ENCODE measurements around the gene ABCD1.
"Not testable (repeated sequence)": the region's sequence is repeated elsewhere in the genome, so short reads cannot be mapped to it uniquely, and the experiment has no call there.

ABCD1 gene

DNA sequence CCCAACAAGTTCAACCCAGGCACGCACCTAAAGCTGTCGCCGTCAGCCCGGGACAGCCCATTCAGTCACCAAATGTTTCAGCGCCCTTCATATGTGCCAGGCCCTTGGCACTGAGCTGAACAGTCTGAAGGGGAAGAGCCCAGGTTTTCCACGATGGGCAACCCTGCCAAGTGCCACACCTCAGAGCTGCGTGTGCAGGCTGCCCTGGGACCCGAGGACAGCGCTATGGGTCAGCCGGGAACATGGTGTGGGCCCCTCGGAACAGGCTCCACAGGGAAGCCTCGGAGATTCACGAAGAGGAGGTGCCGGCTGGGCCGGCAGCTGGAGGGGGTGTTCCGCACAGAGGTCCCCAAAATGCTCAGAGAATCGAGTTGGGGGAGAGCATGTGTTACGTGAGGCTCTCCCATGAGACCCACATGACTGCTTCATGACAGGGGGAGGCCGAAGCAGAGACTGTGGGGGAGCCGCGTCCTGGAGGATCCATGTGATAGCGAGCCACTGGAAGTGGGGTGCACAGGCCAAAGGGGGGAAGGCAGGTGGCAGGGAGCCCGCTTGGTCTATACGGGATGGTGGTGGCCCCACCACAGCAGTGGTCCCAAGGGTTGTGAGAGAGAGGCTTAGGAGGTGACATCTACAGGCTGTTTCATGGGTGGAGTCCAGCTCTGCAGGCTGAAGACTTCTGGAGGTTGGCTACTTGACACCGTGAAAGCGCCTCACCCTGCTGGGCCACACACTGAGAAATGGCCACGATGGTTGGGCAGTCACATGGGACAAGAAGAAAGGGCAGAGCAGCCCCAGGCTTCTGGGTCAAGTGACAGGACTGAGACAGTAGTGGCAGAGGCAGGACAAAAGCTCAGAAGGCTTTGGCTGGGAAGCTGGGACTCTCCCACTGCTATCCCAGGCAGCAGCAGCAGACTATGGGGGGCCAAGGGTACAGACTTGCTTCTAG is 14.7 kb upstream of the ABCD1 start:
- DNase-seq (ENCODE audit: low read depth in 2 of 2), result no peak

DNA sequence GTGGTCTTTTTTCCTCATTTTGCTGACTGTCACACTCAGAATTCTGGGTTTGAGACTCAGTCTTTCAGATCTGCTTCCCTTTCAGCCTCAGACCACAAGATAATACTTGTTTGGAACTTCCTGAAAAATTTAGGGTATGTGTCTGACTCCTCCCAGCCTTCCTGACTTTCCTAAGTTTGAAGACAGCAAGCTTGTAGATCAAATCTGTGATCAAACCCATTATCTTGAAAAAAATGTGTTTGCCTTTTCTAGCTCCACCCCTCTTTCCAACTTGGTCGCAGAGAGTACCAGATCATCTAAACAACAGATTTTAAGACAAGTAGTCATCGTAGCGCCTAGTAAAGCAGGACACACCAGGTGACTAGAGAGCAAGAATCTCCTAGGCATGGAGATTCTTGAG is 10.4 kb upstream of the ABCD1 start:
- no peak for DNase-seq (ENCODE audit: low read depth in 2 of 2)

DNA sequence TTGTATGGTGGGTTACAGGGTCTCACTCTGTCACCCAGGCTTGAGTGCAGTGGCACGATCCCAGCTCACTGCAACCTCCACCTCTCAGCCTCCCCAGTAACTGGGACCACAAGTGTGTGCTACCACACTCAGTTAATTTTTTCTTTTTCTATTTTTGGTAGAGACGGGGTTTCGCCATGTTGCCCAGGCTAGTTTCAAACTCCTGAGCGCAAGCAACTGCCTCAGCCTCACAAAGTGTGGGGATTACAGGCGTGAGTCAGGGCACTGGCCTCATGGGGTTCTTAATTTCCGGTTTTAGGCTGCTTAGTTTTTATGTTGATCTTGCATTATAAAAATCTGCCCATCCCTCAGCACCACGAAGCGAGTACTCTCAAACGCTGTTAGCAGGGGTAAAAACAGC is 7.2 kb upstream of the ABCD1 start:
- DNase-seq (ENCODE audit: low read depth in 2 of 2), result no peak

DNA sequence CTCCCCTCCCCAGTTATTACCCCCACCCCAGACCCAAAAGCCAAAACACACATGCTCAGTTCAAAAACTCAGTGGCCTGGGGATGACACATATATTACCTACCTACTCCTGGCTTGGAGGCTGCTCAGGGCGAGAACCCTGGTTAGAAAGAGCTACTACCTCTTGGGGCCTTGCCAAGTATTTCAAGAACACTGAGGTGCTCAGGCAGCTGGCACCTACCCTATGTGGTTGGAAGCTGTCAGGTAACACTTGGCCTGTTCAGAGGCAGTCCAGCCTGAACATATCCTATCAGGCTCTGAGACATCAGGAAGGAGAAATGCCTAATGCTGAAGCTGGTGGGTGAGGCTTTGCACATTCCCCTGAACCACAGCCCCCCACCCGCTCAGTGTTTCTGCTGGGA is 5.4 kb upstream of the ABCD1 start:
- DNase-seq (ENCODE audit: low read depth in 2 of 2), result no peak

DNA sequence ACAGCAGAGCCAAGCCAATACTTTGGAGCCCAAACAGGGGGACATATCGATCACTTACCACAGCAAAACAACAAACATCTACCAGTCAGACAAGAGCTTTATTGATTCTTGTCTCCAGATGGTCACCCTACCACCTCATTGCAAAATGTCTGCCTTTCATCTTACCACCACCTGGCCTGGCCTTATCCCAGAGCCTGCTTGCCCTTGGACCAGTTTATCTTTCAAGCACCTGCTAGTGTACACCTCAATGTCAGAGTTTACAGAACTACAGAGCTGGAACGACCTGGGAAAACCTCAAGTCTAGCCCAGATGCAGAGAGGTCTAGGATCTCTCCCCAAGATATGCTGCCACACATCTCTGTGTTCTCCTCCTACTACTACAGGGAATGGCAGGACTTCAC is 5.0 kb upstream of the ABCD1 start:
- DNase-seq (ENCODE audit: low read depth in 2 of 2), result no peak

DNA sequence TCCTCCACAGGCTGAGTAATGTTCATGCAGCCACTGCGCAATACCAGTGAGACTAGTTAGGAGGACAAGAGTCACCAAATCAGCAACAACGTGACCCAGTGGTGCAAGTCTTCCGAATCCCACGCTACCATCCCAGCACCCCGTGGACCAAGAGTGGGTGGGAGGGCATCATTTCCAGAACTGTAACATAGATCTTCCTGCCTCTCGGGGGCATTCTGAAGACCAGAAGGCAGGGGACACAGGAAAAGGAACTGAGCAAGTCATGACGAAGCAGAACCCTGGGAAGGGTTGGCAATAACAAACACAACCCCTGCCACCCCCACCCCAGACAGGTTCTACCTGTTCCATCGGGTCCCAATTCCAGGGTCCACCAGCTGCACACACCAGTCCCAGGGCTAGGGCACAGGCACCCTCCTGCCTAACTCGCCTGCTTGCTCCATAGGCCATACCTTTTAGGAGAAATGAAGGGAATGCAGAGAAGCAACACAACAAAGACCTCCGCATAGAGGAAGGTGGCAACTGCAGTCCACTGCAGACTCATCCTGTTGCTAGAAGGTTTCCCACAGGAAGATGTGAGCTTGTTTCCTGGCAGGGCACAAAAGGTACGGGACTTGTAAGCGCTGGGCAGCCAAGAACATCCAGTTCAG is 1.8 kb upstream of the ABCD1 start:
- no peak for DNase-seq (ENCODE audit: low read depth in 2 of 2)

DNA sequence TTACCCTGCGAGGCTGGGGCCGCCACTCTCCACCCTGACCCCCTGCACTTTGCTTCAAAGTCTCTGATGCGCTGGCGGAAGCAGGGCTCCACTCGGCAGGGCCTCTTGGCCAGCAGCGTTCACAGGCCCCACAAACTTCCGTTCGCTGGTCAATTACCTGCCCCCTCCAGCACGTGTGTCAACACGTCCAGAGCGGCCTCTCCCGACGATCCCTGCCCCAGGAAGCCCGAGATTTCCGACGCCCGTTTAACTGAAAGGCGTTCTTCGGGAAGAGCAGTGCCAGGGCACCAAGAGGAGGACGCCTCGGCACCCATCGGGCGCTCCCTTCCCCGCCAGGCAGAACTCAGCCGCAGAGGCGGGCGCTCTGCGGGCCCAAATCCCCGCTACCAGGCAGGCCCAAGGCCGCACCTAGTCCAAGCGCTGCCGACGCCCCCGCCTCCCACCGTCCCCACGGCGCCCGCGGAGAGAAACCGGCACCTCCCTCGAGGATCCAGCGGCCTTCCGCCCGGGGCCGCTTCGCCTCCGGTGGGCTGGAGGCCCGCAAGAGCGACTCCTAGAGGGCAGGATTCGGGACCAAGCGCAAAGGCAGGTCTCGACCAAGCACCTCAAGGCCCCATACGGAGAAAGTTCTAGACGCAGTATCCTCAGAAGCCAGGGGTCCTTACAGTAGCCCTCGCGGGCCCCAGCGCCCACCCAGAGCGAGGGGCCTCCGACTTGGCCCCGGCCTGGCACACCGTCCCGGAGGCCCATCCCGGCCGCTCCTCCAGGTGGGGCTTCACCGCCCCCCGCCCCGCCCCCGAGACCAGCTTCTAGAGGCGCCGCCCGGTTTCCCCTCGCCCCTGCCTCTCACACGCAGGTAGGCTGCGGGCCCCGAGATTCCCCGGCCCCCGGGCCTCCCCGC is 1.1 kb upstream of the ABCD1 start:
- DNase-seq (ENCODE audit: low read depth in 2 of 2), result peak in 1 of 2 donors; percentile 49

DNA sequence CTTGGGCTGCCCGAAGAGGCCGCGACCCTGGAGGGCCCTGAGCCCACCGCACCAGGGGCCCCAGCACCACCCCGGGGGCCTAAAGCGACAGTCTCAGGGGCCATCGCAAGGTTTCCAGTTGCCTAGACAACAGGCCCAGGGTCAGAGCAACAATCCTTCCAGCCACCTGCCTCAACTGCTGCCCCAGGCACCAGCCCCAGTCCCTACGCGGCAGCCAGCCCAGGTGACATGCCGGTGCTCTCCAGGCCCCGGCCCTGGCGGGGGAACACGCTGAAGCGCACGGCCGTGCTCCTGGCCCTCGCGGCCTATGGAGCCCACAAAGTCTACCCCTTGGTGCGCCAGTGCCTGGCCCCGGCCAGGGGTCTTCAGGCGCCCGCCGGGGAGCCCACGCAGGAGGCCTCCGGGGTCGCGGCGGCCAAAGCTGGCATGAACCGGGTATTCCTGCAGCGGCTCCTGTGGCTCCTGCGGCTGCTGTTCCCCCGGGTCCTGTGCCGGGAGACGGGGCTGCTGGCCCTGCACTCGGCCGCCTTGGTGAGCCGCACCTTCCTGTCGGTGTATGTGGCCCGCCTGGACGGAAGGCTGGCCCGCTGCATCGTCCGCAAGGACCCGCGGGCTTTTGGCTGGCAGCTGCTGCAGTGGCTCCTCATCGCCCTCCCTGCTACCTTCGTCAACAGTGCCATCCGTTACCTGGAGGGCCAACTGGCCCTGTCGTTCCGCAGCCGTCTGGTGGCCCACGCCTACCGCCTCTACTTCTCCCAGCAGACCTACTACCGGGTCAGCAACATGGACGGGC is 579 bp downstream of the ABCD1 start:
- no peak for DNase-seq (ENCODE audit: low read depth in 2 of 2)

DNA sequence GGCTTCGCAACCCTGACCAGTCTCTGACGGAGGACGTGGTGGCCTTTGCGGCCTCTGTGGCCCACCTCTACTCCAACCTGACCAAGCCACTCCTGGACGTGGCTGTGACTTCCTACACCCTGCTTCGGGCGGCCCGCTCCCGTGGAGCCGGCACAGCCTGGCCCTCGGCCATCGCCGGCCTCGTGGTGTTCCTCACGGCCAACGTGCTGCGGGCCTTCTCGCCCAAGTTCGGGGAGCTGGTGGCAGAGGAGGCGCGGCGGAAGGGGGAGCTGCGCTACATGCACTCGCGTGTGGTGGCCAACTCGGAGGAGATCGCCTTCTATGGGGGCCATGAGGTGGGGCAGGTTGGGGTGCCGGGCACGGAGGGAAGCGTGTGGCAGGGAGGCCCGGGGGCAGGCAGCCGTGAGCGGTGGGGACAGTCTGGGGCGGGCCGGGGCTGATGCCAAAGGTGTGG is 1.2 kb downstream of the ABCD1 start:
- no peak for DNase-seq (ENCODE audit: low read depth in 2 of 2)

DNA sequence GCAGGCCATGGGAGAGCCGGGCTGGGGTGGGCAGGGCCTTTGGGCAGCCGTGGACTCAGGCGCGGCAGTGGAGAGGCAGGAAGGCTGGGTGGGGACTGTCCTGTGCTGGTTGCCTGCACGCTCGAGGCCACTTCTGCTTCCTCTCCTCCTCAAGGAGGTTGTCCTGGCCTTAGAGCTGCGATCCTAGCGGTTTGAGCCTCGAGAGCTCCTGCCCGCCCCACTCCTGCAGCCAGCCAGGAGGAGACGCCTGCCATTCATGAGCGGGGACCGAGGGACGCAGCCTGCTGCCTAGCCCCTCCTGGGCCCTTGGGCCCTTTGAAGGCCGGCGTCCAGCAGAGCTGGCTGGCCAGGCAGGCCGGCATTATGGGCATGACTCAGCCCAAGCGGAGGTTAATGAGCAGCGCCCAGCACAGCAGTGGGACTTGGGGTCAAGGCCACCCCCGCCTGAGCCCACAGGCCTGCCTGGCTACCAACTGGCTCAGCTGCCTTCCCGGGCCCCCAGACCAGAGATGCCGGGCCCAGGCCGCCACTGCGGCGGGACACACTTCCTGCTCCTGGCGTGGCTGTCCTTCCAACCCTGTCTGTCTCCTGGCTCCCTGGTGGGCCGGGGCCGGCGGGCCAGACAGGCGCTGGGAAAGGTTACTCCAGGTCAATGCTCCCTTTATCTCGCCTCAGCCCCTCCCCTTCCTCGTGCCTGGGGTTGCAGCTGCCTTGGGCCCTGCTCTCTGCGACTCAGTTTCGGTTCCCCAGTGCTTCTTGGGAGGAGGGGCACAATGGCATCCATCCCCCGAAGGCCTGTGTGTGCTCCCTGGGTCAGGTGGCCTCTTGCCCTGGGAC is 1.8 kb downstream of the ABCD1 start:
- DNase-seq (ENCODE audit: low read depth in 2 of 2), result no peak

DNA sequence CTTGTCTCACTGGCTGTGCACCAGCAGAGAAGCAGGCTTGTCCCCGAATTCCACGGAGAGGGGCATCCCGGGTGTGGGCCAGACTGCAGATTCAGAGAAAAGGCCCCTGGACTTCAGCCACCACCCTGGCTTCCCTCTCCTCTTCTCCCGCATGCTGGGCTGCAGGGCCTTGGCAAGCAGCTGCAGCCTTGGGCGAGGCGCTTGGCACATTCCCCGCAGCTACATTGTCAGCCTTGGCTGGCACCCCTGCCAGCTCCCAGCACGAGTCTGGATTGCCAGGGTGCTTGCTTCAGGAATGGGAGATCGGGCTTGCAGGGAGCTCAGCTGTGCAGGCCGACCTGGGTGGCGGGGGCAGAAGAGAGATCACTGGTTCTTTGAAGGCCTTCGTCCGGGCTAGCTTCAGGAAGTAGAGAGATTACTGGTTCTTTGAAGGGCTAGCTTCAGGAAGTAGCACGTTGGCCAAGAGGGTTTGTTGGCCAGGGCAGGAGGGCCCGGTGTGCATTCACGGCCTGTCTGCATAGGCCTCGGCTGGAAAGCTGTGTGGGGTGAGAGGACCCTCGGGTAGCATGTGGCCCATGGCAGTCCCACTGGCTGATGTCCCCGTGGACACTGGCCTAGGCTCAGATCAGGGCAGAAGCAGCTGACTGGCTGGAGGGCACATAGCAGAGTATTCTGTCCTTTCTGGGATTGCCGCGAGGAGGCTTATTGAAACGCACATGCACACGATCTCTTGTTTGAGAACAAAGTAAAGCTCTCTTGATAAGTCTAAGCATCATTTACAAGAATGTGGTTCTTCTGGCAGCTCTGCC is 2.7 kb downstream of the ABCD1 start:
- no peak for DNase-seq (ENCODE audit: low read depth in 2 of 2)

DNA sequence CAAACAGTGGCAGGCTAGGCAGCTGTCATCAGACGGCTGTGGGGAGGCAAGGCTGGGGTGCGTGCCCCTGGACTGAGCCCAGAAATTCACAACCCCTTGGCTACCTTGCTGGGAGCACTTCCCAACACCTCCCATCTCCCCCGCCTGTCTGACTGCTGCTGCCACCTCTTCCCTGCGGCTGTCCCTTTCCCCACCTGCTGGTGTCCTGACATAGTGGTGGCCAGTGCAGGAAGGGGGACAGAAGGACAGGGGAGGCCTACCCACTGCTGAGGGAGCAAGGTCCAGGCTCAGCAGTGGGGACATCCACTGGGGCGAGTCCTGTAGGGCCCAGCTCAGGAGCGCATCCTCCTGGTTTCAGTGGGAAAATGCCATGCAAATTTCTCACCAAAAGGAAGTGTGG is 3.4 kb downstream of the ABCD1 start:
- no peak for DNase-seq (ENCODE audit: low read depth in 2 of 2)

DNA sequence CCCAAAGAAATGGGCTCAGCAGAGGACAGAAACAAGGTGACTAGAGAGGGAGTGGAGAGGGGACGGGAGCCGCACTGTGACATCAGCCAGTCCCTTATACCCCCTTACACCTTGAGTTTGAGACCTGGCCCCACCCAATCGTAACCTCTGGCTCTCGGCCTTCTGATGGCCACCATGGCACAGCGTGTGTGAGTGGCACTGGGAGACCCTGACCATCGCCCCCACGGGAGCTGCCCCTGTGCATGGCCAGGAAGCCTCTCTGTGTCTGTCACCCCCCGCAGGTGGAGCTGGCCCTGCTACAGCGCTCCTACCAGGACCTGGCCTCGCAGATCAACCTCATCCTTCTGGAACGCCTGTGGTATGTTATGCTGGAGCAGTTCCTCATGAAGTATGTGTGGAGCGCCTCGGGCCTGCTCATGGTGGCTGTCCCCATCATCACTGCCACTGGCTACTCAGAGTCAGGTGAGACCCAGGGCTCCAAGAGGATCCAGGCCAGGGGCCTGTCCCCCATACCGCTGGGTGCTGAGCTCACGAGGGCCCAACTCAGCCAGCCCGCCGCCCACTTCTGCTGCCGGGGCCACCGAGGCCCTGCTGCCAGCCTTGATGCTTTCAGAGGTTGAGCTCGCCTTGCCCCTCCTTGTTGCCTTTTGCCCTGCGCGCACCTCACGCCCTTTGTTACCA is 4.4 kb downstream of the ABCD1 start:
- DNase-seq (ENCODE audit: low read depth in 2 of 2), result no peak

DNA sequence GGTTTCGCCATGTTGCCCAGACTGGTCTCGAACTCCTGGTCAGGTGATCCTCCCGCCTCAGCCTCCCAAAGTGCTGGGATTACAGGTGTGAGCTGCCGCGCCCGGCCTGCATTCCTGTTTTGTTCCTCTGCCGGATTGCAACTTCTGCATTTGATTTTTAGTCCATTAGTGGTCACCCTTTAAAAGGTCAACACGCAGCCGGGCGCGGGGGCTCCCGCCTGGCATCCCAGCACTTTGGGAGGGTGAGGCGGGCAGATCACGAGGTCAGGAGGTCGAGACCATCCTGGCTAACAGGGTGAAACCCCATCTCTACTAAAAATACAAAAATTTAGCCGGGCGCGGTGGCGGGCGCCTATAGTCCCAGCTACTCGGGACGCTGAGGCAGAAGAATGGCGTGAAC is 5.5 kb downstream of the ABCD1 start:
- not testable (repeated sequence) for DNase-seq (ENCODE audit: low read depth in 2 of 2)

DNA sequence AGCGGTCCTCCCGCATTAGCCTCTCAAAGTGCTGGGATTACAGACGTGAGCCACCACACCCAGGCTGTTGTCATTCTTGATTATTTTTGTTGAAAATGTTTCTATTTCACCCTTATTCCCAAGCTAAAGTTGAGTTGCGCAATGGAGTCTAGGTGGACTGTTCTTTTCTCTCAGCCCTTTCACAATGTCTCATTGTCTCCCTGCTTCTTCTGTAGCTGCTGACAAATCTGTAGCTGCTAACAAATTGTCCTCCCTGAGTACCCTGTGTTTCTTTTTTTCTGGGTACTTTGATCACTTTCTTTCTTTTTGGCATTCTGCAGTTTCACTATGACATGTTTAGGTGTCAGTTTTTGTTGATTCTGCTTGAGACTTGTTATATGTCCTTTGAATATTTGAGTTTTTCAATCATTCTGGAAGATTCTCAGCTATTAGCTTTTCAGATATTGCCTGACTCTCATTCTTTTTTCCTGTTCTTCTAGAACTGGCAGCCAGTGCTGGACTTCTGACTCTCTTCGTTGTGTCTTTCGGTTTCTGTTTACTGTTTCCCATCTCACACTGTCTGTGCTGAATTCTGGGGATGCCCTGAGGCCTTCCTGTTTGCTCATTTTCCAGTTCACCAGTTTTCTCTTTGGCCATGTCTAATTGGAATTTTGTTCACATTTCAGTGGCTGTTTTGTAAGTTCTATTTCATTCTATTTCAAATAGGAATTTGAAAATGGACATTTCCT is 6.6 kb downstream of the ABCD1 start:
- DNase-seq (ENCODE audit: low read depth in 2 of 2), result no peak

DNA sequence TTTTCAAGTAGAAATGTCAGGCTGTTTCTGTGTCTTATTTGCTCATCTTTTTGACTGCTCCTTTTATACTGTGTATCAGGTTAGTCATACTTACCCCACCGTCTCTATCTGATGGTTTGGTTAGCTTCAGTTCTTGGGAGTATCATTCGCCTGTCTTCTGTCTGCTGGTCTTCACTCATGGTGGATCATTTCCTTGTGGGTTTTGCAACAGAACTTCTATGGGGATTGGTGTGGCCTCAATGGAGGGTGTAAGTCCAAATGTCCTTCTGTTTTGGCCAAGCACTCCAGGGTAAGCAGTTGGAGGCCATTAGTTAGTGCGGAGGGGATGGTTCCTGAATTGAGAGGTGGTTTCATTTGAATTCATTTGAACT is 7.2 kb downstream of the ABCD1 start:
- DNase-seq (ENCODE audit: low read depth in 2 of 2), result no peak

DNA sequence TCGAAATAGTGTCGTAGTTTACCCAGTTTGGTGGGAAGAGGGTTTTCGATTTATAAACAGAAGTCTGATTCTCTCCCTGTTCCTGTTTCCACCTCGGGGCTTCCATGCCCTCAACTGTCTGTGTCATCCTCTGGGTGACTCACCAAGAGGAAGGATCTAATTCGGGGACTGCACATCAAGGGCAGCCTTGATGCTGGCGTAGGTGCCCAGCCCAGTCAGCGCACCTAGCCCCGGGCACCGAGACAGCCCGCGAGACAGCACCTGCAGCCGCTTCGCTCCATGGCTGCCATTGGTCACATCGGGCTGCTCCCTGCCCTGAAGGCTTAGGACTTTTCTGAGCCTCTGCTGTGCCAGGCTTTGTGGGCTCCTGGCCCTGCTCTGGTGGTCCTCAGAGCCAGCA is 7.7 kb downstream of the ABCD1 start:
- DNase-seq (ENCODE audit: low read depth in 2 of 2), result no peak

DNA sequence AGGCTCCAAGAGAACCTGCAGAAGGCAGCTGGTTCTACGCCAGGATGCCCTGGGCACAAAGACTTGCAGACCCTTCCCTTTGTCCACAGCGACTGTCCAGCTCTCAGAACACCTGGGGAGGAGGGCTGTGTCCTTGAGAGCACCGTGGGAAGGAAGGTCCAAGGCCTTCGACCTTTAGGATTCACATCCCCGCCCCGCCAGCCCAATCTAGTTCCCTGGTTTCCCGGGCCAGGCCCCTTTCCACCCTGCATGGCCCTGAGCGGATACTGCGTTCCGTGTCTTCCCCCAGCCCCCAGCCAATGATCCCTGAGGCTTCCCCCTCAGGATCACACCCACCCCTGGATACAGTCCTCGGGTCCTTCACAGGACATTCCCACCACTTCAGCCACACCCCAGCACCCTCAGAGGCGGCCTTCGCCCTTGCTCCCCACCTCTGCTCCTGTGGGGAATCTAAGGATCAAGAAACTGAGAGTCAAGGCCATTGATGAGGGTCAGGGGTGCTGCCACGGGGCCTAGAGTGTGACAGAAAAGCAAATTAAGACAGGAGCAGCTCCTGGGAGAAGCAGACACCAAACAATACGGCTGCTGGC is 9.1 kb downstream of the ABCD1 start:
- DNase-seq (ENCODE audit: low read depth in 2 of 2), result no peak

Data from stimulated activated CD4-positive, alpha-beta T cell treated with anti-CD3 and anti-CD28 coated beads, Interleukin-15, amount 100 ng/mL, for 48 hours (primary cell).